SK-N-MC (cell line): ENCODE data around the gene BLVRA.

Source experiments
- EZH2 ChIP-seq: fragments of 200-600 bp; sonication (generic); IDR thresholded peaks from one replicate; pipeline ENCODE4 v1.6.1; 2017; ENCODE audit warnings: antibody characterized with exemption
- FOXP2 ChIP-seq: optimal IDR thresholded peaks from 2 replicates; pipeline ENCODE3; 2011; ENCODE audit warnings: mild to moderate bottlenecking, moderate library complexity; ENCODE audit not compliant: insufficient read depth; ENCODE audit errors: extremely low read length, control extremely low read depth

DNA sequence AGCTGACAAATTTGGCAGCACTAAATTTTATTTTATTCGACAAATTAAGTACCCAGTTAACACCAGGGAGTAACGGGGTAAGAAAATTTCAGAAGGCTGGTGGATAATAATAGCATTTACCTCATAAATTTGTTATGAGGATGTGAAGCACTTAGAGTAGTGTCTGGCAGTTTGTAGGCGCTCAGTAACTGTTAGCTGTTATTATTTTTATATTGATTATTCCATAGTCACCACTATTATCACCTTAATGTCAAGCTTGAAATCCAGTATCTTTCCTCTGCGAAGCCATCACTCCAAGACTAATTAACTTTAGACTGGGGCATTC, 28.6 kb upstream of the BLVRA start:
- no peak for TF ChIP-seq EZH2
- TF ChIP-seq FOXP2: no peak
